Neuron (in vitro differentiated cells): ENCODE data around the gene CAMK2D.

Experiments used
- H2AFZ ChIP-seq: one replicate; pipeline ENCODE4 v1.6.1; 2013; ENCODE audit warnings: low read depth, mild to moderate bottlenecking, inconsistent platforms, low read length, moderate library complexity
- H3K27me3 ChIP-seq: one replicate; pipeline ENCODE4 v1.6.1; 2013; ENCODE audit warnings: low read length; ENCODE audit not compliant: insufficient read depth
- H3K36me3 ChIP-seq: one replicate; pipeline ENCODE4 v1.6.1; 2013; ENCODE audit warnings: low read length; ENCODE audit not compliant: insufficient read depth
- H3K4me1 ChIP-seq: one replicate; pipeline ENCODE4 v1.6.1; 2013; ENCODE audit warnings: low read length; ENCODE audit not compliant: insufficient read depth
- H3K4me3 ChIP-seq: 2 replicates; pipeline ENCODE4 v1.5.1; 2013; ENCODE audit warnings: mild to moderate bottlenecking, low read length, moderate library complexity
- H3K9me3 ChIP-seq: one replicate; pipeline ENCODE4 v1.6.1; 2013; ENCODE audit warnings: low read length

CAMK2D gene

DNA sequence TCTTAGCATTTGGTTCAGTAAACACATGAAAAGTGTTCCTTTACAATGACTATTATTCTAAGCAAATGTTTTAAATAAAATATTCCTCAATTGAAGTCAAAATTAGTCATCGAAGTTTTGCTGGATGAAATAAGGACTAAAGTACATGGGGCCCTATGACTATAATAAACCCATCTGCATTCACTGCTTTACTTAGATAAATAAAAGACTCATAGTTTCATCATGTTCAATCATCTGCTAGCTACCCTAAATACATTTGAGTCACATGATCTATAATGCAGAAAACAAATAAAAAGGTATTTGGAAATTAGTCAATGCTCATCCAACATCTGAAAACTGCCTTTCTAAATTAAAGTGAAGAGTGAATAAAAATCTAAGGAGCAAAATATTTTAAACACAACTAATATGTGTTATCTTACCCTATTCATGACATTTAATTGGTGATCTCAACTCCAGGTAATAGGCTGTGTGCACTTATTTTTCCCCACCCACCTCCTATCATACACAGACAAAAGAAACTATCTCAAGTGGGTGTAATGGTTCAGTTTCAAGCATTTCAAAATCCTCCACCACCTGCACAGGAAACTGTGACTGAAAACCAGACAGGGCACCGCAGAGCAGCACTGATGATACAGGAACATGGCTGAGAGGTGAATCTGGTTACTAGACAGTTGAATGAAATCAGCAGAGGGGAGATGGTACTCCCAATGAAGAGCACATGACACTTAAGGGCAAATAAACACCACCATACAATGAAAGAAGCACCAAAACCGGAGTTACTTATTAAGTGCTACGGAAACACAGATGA, 78.6 kb downstream of the CAMK2D start:
- Histone ChIP-seq H3K9me3 (no peaks in the 10 kb centered on the region), H3K4me1 (no peaks in the 10 kb centered on the region), H3K27me3 (no peaks in the 10 kb centered on the region), H3K4me3 (no peak overlapping the region), H2AFZ (no peak overlapping the region), H3K36me3 (no peaks in the 10 kb centered on the region)

DNA sequence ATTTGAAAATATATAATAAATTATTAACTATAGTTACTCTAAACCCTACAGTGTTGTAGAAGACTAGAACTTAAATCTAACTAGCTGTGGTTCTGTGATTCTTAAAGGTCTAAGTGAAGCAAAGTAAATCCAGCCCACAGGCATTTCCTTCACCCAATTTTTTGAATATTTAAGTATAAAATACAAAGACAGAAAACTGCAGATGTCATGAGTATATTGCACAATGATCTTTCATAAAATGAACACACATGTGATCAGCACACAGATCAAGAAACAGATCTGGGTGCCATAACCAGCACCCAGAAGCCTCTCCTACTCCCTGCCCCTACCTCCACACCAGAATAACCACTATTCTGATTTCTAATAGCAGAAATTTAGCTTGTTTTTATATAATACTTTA, 82.9 kb downstream of the CAMK2D start:
- Histone ChIP-seq H3K4me1 (no peaks in the 10 kb centered on the region), H3K4me3 (no peak overlapping the region), H2AFZ (no peak overlapping the region), H3K36me3 (no peaks in the 10 kb centered on the region), H3K9me3 (no peaks in the 10 kb centered on the region), H3K27me3 (no peaks in the 10 kb centered on the region)

DNA sequence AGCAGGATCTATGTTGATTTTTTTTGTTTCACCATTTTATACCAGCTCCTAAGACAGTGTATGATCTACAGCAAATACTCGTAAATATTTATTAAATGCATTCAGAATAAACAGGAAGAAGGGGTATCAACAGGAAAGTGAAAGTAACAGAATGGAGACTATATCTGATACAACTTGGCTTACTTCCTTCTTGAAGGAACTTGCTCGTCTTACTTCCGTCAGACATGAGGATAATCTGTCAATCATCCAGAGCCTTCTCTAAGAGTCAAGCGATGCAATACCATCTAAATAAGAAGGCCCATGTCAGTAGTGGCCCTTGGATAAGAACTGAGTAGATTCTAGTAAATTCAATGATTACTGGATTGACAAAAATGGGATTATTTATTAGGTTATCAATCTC, 84.2 kb downstream of the CAMK2D start:
- Histone ChIP-seq H3K4me1 (no peaks in the 10 kb centered on the region), H3K36me3 (no peaks in the 10 kb centered on the region), H2AFZ (no peak overlapping the region), H3K27me3 (no peaks in the 10 kb centered on the region), H3K4me3 (no peak overlapping the region), H3K9me3 (no peaks in the 10 kb centered on the region)

DNA sequence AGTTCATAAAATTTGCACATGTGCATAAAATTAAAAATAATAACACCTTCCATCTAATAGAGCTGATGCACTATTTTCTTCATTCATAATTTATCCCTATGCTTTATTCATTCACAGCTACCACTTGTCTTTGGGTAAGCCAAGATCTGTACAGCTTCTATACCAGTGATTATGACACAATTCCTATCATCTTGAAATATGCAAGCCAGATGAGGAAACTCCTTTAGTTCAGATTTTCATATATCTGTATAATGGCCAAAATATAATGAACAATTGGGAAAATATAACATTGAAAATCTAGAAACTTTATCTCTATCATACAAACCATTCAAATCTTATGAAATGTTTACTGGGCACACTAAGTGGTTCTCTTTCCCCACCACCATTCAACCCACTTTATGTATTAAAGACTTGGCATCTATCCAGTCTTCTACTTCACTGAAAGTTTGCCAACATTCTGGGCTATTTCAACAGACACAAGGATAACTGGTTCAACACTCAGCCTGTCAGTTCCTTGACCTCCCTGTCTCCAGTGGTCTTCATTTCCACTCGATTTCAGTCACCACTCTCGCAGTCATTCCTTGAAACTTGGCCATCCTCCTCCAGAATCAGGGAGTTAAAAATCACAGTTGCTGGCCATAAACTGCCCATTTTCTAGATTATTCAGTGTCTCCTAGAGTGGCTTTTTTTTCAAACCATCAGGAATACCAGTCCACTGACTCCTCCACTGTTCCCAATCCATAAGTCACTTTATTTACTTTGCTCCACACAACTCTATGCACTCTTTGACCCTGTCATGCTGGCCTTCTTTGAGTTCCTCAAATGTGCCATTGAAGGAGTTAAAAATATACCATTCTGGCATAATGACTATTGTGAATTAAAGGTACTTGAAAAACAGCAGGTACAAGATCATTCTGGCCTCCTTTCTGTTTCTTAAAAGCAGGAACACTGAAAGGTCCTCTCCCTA, 85.5 kb downstream of the CAMK2D start:
- Histone ChIP-seq H3K36me3 (no peaks in the 10 kb centered on the region), H3K4me3 (no peak overlapping the region), H2AFZ (no peak overlapping the region), H3K4me1 (no peaks in the 10 kb centered on the region), H3K9me3 (no peaks in the 10 kb centered on the region), H3K27me3 (no peaks in the 10 kb centered on the region)

DNA sequence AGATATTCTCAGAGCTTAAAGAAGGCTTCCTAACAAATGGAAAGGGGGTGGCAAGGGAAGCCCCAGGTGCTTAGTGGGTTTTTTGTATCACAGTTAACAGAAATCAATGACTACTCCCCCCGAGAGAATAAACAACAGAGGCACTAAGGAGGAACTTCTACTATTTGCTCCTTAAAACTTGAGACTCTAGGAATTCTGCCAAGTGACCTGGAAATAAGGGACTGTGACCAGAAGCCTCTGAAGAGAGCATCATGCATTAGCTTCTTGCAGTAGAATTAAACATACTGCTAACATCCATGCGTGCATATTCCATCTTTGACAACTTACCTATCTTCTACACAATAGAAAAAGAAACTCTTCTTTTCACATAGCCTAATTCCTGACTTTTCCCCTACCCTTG, 86.8 kb downstream of the CAMK2D start:
- H3K36me3 ChIP-seq = no peaks in the 10 kb centered on the region
- no peak overlapping the region for H2AFZ ChIP-seq
- no peaks in the 10 kb centered on the region for H3K4me1 ChIP-seq
- H3K4me3 ChIP-seq = no peak overlapping the region
- no peaks in the 10 kb centered on the region for H3K9me3 ChIP-seq
- no peaks in the 10 kb centered on the region for H3K27me3 ChIP-seq

DNA sequence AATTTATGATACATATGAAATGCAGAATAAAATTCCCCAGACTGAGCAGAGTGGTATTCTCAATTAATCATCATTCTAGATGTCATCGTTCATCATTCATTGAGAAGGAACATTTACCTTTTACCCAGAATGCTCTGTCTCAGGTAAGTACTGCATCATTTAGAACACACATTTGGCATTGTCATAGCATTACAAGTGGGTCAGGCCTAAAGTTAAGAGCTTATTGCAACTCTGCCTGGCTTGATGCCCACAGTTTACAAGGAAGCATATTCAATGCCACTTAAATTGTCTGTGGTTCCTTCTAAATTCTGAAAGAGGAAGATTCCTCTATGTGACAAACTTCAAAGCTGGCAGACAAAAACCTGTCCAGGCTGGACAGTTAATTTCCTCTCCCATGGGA, 87.3 kb downstream of the CAMK2D start:
- no peak overlapping the region for H2AFZ ChIP-seq
- H3K9me3 ChIP-seq = no peaks in the 10 kb centered on the region
- no peaks in the 10 kb centered on the region for H3K36me3 ChIP-seq
- H3K4me3 ChIP-seq = no peak overlapping the region
- H3K4me1 ChIP-seq = no peaks in the 10 kb centered on the region
- H3K27me3 ChIP-seq = no peaks in the 10 kb centered on the region

DNA sequence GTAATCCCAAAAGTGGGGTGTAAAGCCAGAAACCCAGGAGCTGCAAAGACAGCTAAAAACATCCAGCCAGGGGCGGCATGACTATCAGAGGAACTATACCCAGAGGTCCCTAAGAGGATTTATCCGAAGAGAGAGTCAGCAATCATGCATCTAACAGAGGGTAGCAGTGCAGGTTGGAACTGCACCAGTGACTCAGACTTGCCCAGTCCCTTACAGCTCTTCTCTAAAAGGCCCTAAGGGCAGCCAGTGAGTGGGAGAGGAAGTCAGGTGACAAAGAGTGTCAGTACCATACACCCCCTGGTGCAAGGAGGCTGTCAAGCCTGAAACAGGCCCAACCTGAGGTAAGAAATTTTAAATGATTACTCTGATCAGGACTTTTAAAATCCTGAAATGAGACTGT, 88.1 kb downstream of the CAMK2D start:
- H3K4me1 ChIP-seq = no peaks in the 10 kb centered on the region
- H3K36me3 ChIP-seq = no peaks in the 10 kb centered on the region
- no peaks in the 10 kb centered on the region for H3K9me3 ChIP-seq
- no peak overlapping the region for H3K4me3 ChIP-seq
- H2AFZ ChIP-seq = no peak overlapping the region
- no peaks in the 10 kb centered on the region for H3K27me3 ChIP-seq

DNA sequence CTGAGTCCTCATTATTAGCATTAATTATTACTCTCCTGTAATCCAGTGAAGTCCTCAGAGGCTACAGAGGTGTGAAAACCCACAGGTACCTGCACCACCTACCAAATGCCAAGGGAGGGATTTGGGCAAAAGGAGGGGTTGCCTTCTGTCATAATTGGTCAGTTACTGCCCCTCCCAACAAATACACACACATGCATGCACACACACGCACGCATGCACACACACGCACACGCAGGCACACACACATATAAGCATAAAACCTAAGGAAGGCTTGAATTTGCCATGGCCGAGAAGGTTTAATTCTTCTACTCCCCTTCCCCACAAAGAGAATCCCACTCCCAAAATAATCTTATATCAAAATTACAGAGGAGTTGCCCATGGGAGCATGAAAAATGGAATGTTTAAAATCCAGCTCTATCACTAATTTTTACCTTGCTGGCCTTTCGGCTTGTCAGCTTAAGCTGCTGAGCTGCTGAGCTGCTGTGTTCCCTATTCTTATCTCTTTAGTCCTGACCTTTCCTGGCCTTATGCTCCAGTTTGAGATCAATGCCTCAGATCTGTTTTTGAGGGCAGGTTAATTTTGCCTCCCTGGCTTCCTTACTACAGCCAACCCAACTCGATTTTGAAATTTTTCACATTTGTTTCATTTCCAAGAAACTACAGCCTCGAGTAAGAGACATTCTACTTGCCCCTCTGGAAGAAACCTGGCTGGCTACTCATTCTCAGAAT, 95.0 kb downstream of the CAMK2D start:
- Histone ChIP-seq H2AFZ (no peak overlapping the region), H3K4me1 (no peaks in the 10 kb centered on the region), H3K36me3 (no peaks in the 10 kb centered on the region), H3K9me3 (no peaks in the 10 kb centered on the region), H3K27me3 (no peaks in the 10 kb centered on the region), H3K4me3 (no peak overlapping the region)

DNA sequence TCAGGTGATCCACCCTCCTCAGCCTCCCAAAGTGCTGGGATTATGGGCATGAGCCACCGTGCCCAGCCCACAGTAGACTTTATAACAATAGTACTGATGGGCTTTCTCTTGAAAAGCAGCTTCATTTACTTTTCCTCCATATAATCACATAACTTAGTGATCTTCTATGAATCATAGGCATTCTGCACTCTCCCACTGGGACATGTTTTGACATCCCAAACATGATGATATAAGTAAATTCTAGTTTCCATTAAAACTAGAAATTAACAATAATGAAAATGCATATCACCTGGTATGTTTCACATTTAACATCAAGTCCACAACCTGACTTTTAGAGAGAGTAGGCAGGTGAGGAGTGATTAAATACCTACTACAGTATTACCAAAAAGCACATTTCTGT, 96.5 kb downstream of the CAMK2D start:
- H3K4me1 ChIP-seq = no peaks in the 10 kb centered on the region
- no peak overlapping the region for H2AFZ ChIP-seq
- H3K36me3 ChIP-seq = no peaks in the 10 kb centered on the region
- no peaks in the 10 kb centered on the region for H3K27me3 ChIP-seq
- H3K4me3 ChIP-seq = no peak overlapping the region
- H3K9me3 ChIP-seq = no peaks in the 10 kb centered on the region

DNA sequence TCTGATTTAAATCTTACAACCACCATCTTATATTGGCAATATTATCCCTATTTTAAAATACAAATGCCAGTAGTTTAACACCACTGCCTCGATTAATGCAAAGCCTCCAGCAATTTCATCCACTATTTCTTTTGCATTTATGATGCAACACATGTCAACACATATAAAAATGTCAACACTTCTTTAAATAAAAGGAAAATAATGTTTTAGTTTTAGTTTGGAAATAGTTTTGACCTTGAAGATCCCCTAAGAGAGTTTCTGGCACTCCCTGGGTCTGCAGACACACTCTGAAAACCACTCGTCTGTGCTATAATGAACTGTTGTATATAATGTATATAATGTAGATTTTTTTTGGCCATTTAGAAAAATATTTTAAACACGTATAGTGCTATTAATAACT, 99.0 kb downstream of the CAMK2D start:
- Histone ChIP-seq H3K4me1 (no peaks in the 10 kb centered on the region), H2AFZ (no peak overlapping the region), H3K4me3 (no peak overlapping the region), H3K9me3 (peaks cover 2% of the 10 kb centered on the region), H3K27me3 (no peaks in the 10 kb centered on the region), H3K36me3 (peaks cover 3% of the 10 kb centered on the region)

DNA sequence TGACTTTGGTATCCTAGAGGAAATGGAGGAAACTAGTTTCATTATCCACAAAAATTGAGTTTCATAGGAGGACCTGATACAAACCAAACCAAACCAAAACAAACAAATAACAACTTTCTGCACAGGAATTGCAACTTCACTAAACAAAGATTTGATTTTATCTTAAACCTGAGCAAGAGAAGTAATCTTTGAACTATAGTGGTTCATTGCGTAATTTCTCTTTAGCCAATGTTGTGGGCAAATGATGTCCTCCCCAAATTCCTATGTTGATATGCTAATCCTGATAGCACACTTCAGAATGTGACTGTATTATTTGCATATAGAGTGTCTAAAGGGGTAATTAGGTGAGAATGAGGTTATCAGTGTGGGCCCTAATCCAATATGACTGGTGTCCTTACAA, 102.4 kb downstream of the CAMK2D start:
- Histone ChIP-seq H3K36me3 (peaks cover 3% of the 10 kb centered on the region), H3K9me3 (peaks cover 2% of the 10 kb centered on the region), H3K27me3 (no peaks in the 10 kb centered on the region), H3K4me1 (no peaks in the 10 kb centered on the region), H3K4me3 (no peak overlapping the region), H2AFZ (no peak overlapping the region)

DNA sequence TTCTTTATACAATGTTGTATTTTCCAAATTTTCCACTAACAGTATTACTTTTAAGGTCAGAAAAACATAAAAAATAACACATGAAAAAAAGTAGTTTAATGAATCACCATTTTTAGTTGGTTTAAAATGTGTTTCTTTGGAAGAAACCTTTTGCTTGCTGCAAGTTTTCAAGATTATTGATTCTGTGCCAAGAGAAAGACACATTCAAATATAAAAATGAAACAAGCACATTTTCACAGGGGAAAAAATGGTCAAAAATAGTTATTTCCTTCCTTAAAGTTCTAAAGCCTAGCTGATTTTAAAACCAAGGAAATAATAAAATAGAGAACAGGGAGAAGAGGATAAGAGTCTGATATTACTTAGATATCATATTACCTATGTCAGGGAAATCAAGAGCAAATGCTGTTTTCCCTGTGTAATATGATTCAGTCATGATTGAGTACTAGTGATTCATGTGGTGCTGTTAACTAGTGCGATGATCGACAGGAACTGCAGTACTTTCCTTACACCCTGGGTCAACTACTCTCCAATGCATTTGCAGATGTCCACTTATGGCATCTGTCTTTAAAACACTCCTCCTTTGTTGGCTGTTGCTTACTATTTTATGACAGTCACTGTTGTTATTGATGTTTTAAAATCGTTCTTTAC, 103.8 kb downstream of the CAMK2D start:
- peaks cover 2% of the 10 kb centered on the region for H3K9me3 ChIP-seq
- H3K27me3 ChIP-seq = no peaks in the 10 kb centered on the region
- H3K4me3 ChIP-seq = no peak overlapping the region
- H2AFZ ChIP-seq = no peak overlapping the region
- peaks cover 3% of the 10 kb centered on the region for H3K36me3 ChIP-seq
- no peaks in the 10 kb centered on the region for H3K4me1 ChIP-seq
